ENCODE results near the gene SCUBE1.

Gene SCUBE1

GRCh38 chr22:43226377-43227238 lies 116.6 kb downstream of the SCUBE1 start:
- Histone ChIP-seq H3K27ac (no peak overlapping the region), H3K4me1 (ENCODE audit: control insufficient read depth in 1 of 2, insufficient read depth in 1 of 2, low read depth in 1 of 2, low read length in 1 of 2) (peaks cover 0 to 5% of the 10 kb centered on the region in 2 experiments), H3K4me3 (ENCODE audit: low read depth in 1 of 2, low read length in 1 of 2) (no peak overlapping the region), H3K27me3 (peaks cover 9% of the 10 kb centered on the region), H3K36me3 (no peaks in the 10 kb centered on the region), H3K9me3 (no peaks in the 10 kb centered on the region)
- TF ChIP-seq CTCF (IDR thresholded peaks at IDR 0.05), result no peak

- no peaks in the 10 kb centered on the region for H3K36me3 ChIP-seq
- peaks cover 7% of the 10 kb centered on the region for H3K27me3 ChIP-seq
- TF ChIP-seq CTCF (IDR thresholded peaks at IDR 0.05), result no peak
- H3K4me1 ChIP-seq (ENCODE audit: control insufficient read depth in 1 of 2, insufficient read depth in 1 of 2, low read depth in 1 of 2, low read length in 1 of 2), result no peaks in the 10 kb centered on the region
- no peak overlapping the region for H3K27ac ChIP-seq
- H3K4me3 ChIP-seq (ENCODE audit: low read depth in 1 of 2, low read length in 1 of 2), result no peak overlapping the region
- H3K9me3 ChIP-seq, result no peaks in the 10 kb centered on the region
These were observed 117.6 kb downstream of the SCUBE1 start for GRCh38 chr22:43225609-43226008.

GRCh38 chr22:43222987-43223386 lies 120.2 kb downstream of the SCUBE1 start:
- H3K27me3 ChIP-seq, result peaks cover 7% of the 10 kb centered on the region

GRCh38 chr22:43222262-43222661 lies 120.9 kb downstream of the SCUBE1 start:
- H3K27ac ChIP-seq, result no peak overlapping the region
- TF ChIP-seq CTCF (IDR thresholded peaks at IDR 0.05), result no peak
- H3K36me3 ChIP-seq, result no peaks in the 10 kb centered on the region
- H3K4me3 ChIP-seq (ENCODE audit: low read depth in 1 of 2, low read length in 1 of 2), result no peak overlapping the region
- no peaks in the 10 kb centered on the region for H3K4me1 ChIP-seq (ENCODE audit: control insufficient read depth in 1 of 2, insufficient read depth in 1 of 2, low read depth in 1 of 2, low read length in 1 of 2)
- peaks cover 7% of the 10 kb centered on the region for H3K27me3 ChIP-seq
- no peaks in the 10 kb centered on the region for H3K9me3 ChIP-seq

More at GRCh38 chr22:43222987-43223386, 120.2 kb downstream of the SCUBE1 start:
- Histone ChIP-seq H3K4me3 (ENCODE audit: low read depth in 1 of 2, low read length in 1 of 2) (no peak overlapping the region), H3K9me3 (no peaks in the 10 kb centered on the region), H3K36me3 (no peaks in the 10 kb centered on the region), H3K4me1 (ENCODE audit: control insufficient read depth in 1 of 2, insufficient read depth in 1 of 2, low read depth in 1 of 2, low read length in 1 of 2) (no peaks in the 10 kb centered on the region), H3K27ac (no peak overlapping the region)
- TF ChIP-seq CTCF (IDR thresholded peaks at IDR 0.05), result no peak

- no peaks in the 10 kb centered on the region for H3K4me1 ChIP-seq (ENCODE audit: control insufficient read depth in 1 of 2, insufficient read depth in 1 of 2, low read depth in 1 of 2, low read length in 1 of 2)
- no peaks in the 10 kb centered on the region for H3K27me3 ChIP-seq
- H3K9me3 ChIP-seq, result no peaks in the 10 kb centered on the region
- no peak overlapping the region for H3K27ac ChIP-seq
- no peak overlapping the region for H3K4me3 ChIP-seq (ENCODE audit: low read depth in 1 of 2, low read length in 1 of 2)
- no peak for TF ChIP-seq CTCF (IDR thresholded peaks at IDR 0.05)
- no peaks in the 10 kb centered on the region for H3K36me3 ChIP-seq
These were observed 122.4 kb downstream of the SCUBE1 start for GRCh38 chr22:43220625-43221380.
